OCI-LY1 (cell line): ENCODE data around the gene SHC4.

Experiments
- H2AFZ ChIP-seq: fragments of 200-600 bp; sonication (generic), shearing (Covaris generic); 2 replicates; pipeline ENCODE4 v1.6.0; 2014; ENCODE audit warnings: antibody characterized with exemption, mild to moderate bottlenecking, low read length
- H3F3A ChIP-seq: fragments of 200-600 bp; sonication (generic), shearing (Covaris generic); 2 replicates; pipeline ENCODE4 v1.6.0; 2014; ENCODE audit warnings: mild to moderate bottlenecking, antibody characterized with exemption, low read length, moderate library complexity; ENCODE audit not compliant: insufficient read depth
- H3K27ac ChIP-seq: fragments of 200-600 bp; sonication (generic); 2 replicates; pipeline ENCODE4 v1.5.1; 2014; ENCODE audit warnings: low read length, mixed run types, mild to moderate bottlenecking, low read depth; ENCODE audit not compliant: poor library complexity, severe bottlenecking
- H3K27me3 ChIP-seq: fragments of 200-600 bp; sonication (generic); 2 replicates; pipeline ENCODE4 v1.6.0; 2014; ENCODE audit warnings: antibody characterized with exemption, mild to moderate bottlenecking, low read length, moderate library complexity; ENCODE audit not compliant: insufficient read depth
- H3K36me3 ChIP-seq: fragments of 200-600 bp; sonication (generic); 2 replicates; pipeline ENCODE4 v1.6.1; 2014; ENCODE audit warnings: mild to moderate bottlenecking, antibody characterized with exemption, low read length, moderate library complexity, mixed read lengths; ENCODE audit not compliant: insufficient read depth
- H3K4me1 ChIP-seq: fragments of 200-600 bp; sonication (generic); 2 replicates; pipeline ENCODE4 v1.5.1; 2014; ENCODE audit warnings: mild to moderate bottlenecking, low read length, moderate library complexity; ENCODE audit not compliant: insufficient read depth, severe bottlenecking
- H3K4me2 ChIP-seq: fragments of 200-600 bp; sonication (generic), shearing (Covaris generic); 2 replicates; pipeline ENCODE4 v1.6.1; 2014; ENCODE audit warnings: low read length
- H3K4me3 ChIP-seq: fragments of 200-600 bp; sonication (generic); 2 replicates; pipeline ENCODE4 v1.5.1; 2014; ENCODE audit warnings: low read length, low read depth, mild to moderate bottlenecking, mixed read lengths; ENCODE audit not compliant: poor library complexity, severe bottlenecking
- H3K79me2 ChIP-seq: fragments of 200-600 bp; shearing (Covaris generic); 2 replicates; pipeline ENCODE4 v1.6.1; 2016; ENCODE audit warnings: mixed run types, low read length, mixed read lengths; ENCODE audit not compliant: insufficient read depth
- H3K9ac ChIP-seq: fragments of 200-600 bp; sonication (generic), shearing (Covaris generic); 2 replicates; pipeline ENCODE4 v1.6.1; 2014; ENCODE audit warnings: mild to moderate bottlenecking, low read length, mixed read lengths
- H3K9me2 ChIP-seq: fragments of 200-600 bp; sonication (generic), shearing (Covaris generic); 2 replicates; pipeline ENCODE4 v1.6.1; 2014; ENCODE audit warnings: low read depth, mild to moderate bottlenecking, low read length, mixed read lengths
- H3K9me3 ChIP-seq: fragments of 200-600 bp; shearing (Covaris generic); 2 replicates; pipeline ENCODE4 v1.6.1; 2014; ENCODE audit warnings: low read length, mixed read lengths
- H4K20me1 ChIP-seq: fragments of 200-600 bp; sonication (generic), shearing (Covaris generic); 2 replicates; pipeline ENCODE4 v1.6.0; 2016; ENCODE audit warnings: mild to moderate bottlenecking, low read length; ENCODE audit not compliant: insufficient read depth
- EZH2 ChIP-seq: fragments of 200-600 bp; sonication (generic), shearing (Covaris generic); IDR thresholded peaks from 2 replicates; pipeline ENCODE4 v1.8.0; 2017; ENCODE audit warnings: borderline replicate concordance, mixed run types, mild to moderate bottlenecking, antibody characterized with exemption, low read length, moderate library complexity, mixed read lengths
- TF ChIP-seq, protein P1 (sequence below): fragments of 200-600 bp; sonication (generic), shearing (Covaris generic); IDR thresholded peaks from 2 replicates; pipeline ENCODE4 v1.5.1; 2017; ENCODE audit warnings: mild to moderate bottlenecking, antibody characterized with exemption, low read length, moderate library complexity, mixed read lengths

The SHC4 gene

DNA sequence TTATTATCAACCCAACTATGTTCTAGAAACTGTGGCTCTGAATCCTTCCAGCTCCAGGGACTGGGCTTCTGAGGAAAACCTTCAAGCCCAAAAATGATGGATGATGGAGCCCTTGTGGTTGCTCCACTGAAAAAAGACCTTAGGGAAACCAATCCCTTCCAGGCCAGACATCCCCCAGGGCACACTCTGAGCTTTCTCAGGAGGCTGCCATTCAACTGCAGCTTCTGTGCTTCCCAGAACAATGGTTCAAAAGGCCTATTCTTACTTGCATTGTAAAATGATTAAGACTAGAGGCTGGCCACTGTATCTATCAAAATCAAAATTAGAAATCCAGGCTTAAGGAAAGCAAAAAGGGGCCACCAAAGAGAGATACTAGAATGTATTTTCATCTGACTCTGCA is 58.5 kb downstream of the SHC4 start:
- Histone ChIP-seq H4K20me1 (no peaks in the 10 kb centered on the region), H3K36me3 (no peaks in the 10 kb centered on the region), H3K27ac (no peak overlapping the region), H2AFZ (no peak overlapping the region), H3K4me3 (no peak overlapping the region), H3K4me2 (no peak overlapping the region), H3K9me2 (no peaks in the 10 kb centered on the region), H3K27me3 (no peaks in the 10 kb centered on the region), H3K9me3 (no peaks in the 10 kb centered on the region), H3K9ac (no peak overlapping the region), H3K4me1 (no peaks in the 10 kb centered on the region), H3F3A (no peaks in the 10 kb centered on the region), H3K79me2 (no peaks in the 10 kb centered on the region)
- TF ChIP-seq, protein P1, sequence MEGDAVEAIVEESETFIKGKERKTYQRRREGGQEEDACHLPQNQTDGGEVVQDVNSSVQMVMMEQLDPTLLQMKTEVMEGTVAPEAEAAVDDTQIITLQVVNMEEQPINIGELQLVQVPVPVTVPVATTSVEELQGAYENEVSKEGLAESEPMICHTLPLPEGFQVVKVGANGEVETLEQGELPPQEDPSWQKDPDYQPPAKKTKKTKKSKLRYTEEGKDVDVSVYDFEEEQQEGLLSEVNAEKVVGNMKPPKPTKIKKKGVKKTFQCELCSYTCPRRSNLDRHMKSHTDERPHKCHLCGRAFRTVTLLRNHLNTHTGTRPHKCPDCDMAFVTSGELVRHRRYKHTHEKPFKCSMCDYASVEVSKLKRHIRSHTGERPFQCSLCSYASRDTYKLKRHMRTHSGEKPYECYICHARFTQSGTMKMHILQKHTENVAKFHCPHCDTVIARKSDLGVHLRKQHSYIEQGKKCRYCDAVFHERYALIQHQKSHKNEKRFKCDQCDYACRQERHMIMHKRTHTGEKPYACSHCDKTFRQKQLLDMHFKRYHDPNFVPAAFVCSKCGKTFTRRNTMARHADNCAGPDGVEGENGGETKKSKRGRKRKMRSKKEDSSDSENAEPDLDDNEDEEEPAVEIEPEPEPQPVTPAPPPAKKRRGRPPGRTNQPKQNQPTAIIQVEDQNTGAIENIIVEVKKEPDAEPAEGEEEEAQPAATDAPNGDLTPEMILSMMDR = no peak
- no peak for TF ChIP-seq EZH2

DNA sequence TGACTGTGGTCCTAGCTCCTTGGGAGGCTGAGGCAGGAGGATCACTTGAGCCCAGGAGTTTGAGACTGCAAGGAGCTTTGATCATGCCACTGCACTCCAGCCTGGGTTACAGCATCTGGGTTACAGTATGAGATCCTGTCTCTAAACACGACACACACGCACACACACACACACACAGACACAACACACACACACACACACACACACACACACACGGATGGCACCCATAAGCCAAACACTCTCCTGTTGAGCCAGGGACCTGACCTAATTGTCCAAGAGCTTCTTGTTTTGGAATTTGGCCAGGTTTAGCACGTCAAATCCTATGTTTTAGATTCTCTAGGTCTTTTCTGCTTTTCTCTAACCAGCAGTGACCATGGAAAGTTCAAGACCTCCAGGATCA is 59.0 kb downstream of the SHC4 start:
- Histone ChIP-seq H2AFZ (no peak overlapping the region), H4K20me1 (no peaks in the 10 kb centered on the region), H3K4me2 (no peak overlapping the region), H3K9me2 (no peaks in the 10 kb centered on the region), H3K4me3 (no peak overlapping the region), H3K9ac (no peak overlapping the region), H3K27ac (no peak overlapping the region), H3K27me3 (no peaks in the 10 kb centered on the region), H3K79me2 (no peaks in the 10 kb centered on the region), H3K4me1 (no peaks in the 10 kb centered on the region), H3K9me3 (no peaks in the 10 kb centered on the region), H3F3A (no peaks in the 10 kb centered on the region), H3K36me3 (no peaks in the 10 kb centered on the region)
- TF ChIP-seq, protein P1 = no peak
- no peak for TF ChIP-seq EZH2

DNA sequence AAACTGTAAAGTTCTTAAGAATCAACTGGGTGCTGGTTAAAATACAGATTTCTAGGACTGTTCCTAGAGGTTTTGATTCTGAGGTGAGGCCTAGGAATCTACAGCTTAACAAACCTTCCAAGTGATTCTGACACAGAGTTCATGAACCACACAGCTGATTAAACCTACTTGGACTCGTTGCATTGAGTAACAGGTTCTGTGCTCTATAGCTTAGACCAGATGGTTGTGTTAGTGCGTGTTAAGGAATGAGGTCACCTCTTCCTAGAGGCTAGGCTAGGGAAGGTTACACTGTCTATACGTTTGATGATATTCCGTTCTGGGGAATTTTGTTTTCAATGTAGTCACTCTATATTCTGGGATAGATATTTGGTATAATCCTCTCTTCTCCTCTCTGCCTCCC is 63.9 kb downstream of the SHC4 start:
- Histone ChIP-seq H3K9me2 (no peaks in the 10 kb centered on the region), H3K79me2 (no peaks in the 10 kb centered on the region), H4K20me1 (no peaks in the 10 kb centered on the region), H3K9ac (no peak overlapping the region), H3K4me1 (no peaks in the 10 kb centered on the region), H3K4me2 (no peak overlapping the region), H2AFZ (no peak overlapping the region), H3K27me3 (no peaks in the 10 kb centered on the region), H3K4me3 (no peak overlapping the region), H3K27ac (no peak overlapping the region), H3F3A (no peaks in the 10 kb centered on the region), H3K36me3 (no peaks in the 10 kb centered on the region), H3K9me3 (no peaks in the 10 kb centered on the region)
- TF ChIP-seq, protein P1 = no peak
- no peak for TF ChIP-seq EZH2
